Heart left ventricle (tissue), 13 donors: ENCODE data around the gene ZNF70.

ENCODE experiments used
- POLR2A ChIP-seq, 2 donors: fragments of 450-650 bp; IDR thresholded peaks; one replicate each; pipeline ENCODE4 v1.6.1; 2017; ENCODE audit warnings: antibody characterized with exemption in 2 of 2, mild to moderate bottlenecking in 2 of 2, moderate library complexity in 2 of 2
- TF ChIP-seq, protein P1 (sequence below), 12 donors: fragments of 200-600 bp; sonication (generic) in 4 of 12; IDR thresholded peaks; one replicate each; pipeline versions ENCODE4 v1.5.0 to v1.8.0; 2018 to 2022; ENCODE audit warnings: antibody characterized with exemption in 12 of 12, mild to moderate bottlenecking in 5 of 12
- donor health status: ischemic (EF 13 %, LVEDD 7.1; RV severe dilation, severe dysfunction).
- donor health status: DM: no; HTN: yes; CAD: no.
- donor health status: DM: no; HTN: no; CAD: no.
- donor health status: ischemic (EF 25% LVEDD 6.9; RV normal size, moderate dysfunction).
- donor health status: ischemic (EF 25% LVEDD 5.7; RV mildly dilated, moderate dysfunction).
- donor health status: ischemic (EF 35%, LVEDD 5.7; RV mildly dilated, moderate dysfunction).
- donor health status: nonischemic (EF 11% LVEDD 7.7; RV severe dilation, severe dysfunction).
- donor health status: DM: yes; HTN: yes; CAD: no.
- donor health status: PGD.
- donor health status: ischemic (EF 29% LVEDD 5.4; RV normal size, mild dysfunction).
- donor health status: nonischemic (EF 23%, LVEDD 6.1; RV moderate dilation, normal function).

DNA sequence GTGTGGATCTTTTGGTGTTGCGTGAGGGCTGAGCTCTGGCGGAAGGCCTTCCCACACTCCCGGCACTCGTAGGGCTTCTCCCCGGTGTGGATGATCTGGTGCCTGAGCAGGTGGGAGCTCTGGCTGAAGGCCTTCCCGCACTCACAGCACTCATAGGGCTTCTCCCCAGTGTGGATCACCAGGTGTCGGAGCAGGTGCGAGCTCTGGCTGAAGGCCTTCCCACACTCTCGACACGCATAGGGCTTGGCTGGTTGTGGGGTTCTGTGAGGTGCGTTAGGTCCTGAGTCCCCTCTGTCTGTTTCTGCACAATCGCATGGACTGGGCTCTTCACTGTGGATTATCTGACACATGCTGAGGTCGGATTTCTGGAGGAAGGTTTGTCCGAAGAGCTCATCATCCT, 6.4 kb downstream of the ZNF70 start:
- TF ChIP-seq, protein P1, sequence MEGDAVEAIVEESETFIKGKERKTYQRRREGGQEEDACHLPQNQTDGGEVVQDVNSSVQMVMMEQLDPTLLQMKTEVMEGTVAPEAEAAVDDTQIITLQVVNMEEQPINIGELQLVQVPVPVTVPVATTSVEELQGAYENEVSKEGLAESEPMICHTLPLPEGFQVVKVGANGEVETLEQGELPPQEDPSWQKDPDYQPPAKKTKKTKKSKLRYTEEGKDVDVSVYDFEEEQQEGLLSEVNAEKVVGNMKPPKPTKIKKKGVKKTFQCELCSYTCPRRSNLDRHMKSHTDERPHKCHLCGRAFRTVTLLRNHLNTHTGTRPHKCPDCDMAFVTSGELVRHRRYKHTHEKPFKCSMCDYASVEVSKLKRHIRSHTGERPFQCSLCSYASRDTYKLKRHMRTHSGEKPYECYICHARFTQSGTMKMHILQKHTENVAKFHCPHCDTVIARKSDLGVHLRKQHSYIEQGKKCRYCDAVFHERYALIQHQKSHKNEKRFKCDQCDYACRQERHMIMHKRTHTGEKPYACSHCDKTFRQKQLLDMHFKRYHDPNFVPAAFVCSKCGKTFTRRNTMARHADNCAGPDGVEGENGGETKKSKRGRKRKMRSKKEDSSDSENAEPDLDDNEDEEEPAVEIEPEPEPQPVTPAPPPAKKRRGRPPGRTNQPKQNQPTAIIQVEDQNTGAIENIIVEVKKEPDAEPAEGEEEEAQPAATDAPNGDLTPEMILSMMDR (IDR thresholded peaks at IDR 0.05), result no peak
- no peak for TF ChIP-seq POLR2A (IDR thresholded peaks at IDR 0.05)
